HG03558 (cell line): ENCODE results near the gene NTN3.

ENCODE experiments used
- ATAC-seq: cut with Tn5 transposase; IDR thresholded peaks from one replicate; pipeline ENCODE4 v1.9.1; 2021; ENCODE audit warnings: moderate number of reproducible peaks; ENCODE audit not compliant: unreplicated experiment; ENCODE audit errors: extremely low read depth

Gene NTN3

GRCh38 chr16:2511996-2512734 lies 41.1 kb downstream of the NTN3 start:
- no peak for ATAC-seq

GRCh38 chr16:2512735-2513404 lies 41.8 kb downstream of the NTN3 start:
- ATAC-seq = no peak

GRCh38 chr16:2513405-2514332 lies 42.6 kb downstream of the NTN3 start, which contains the start of gene ATP6V0C:
ATP6V0C (plus strand) TSS chr16:2513952; CDS start chr16:2514104, 152 bp downstream.
- peak; percentile 41 for ATAC-seq

GRCh38 chr16:2514333-2515179 lies 43.5 kb downstream of the NTN3 start:
- no peak for ATAC-seq

GRCh38 chr16:2515180-2515851 lies 44.2 kb downstream of the NTN3 start:
- no peak for ATAC-seq

GRCh38 chr16:2516391-2517240 lies 45.5 kb downstream of the NTN3 start:
- ATAC-seq = no peak

- no peak for ATAC-seq
Observed at GRCh38 chr16:2517954-2518605, 47.0 kb downstream of the NTN3 start.

GRCh38 chr16:2518823-2519710 lies 48.0 kb downstream of the NTN3 start:
- ATAC-seq = no peak

- no peak for ATAC-seq
Observed at GRCh38 chr16:2519711-2520080, 48.6 kb downstream of the NTN3 start.

- no peak for ATAC-seq
Observed at GRCh38 chr16:2520097-2520783, 49.1 kb downstream of the NTN3 start, which contains the start of gene AMDHD2. AMDHD2 (plus strand) TSS chr16:2520371; CDS start chr16:2520459, 88 bp downstream.

GRCh38 chr16:2520784-2521531 lies 49.9 kb downstream of the NTN3 start:
- no peak for ATAC-seq
